Upper lobe of right lung (tissue), 1 donor: ENCODE data around the gene MPRIP. TPM values are rescaled to one million over a fixed set of nuclear protein-coding genes. Genes with fewer than 3 reads are reported as not detected.

Experiments
- ATAC-seq: fragments of 200-7000 bp; cut with Tn5 transposase; one replicate; pipeline ENCODE4 v1.9.1; 2020; ENCODE audit warnings: mild to moderate bottlenecking, moderate library complexity
- DNase-seq: peaks from one replicate; pipeline ENCODE4 v3.0.0-alpha.2; 2020
- H3K27ac ChIP-seq: fragments of 200-600 bp; one replicate; pipeline ENCODE4 v1.8.0; 2022
- H3K27me3 ChIP-seq: fragments of 200-600 bp; one replicate; pipeline ENCODE4 v1.8.0; 2022; ENCODE audit warnings: mild to moderate bottlenecking
- H3K36me3 ChIP-seq: fragments of 200-600 bp; one replicate; pipeline ENCODE4 v1.8.0; 2022
- H3K4me1 ChIP-seq: fragments of 200-600 bp; one replicate; pipeline ENCODE4 v1.8.0; 2022
- H3K4me3 ChIP-seq: fragments of 200-600 bp; one replicate; pipeline ENCODE4 v1.8.0; 2022; ENCODE audit warnings: mild to moderate bottlenecking
- H3K9me3 ChIP-seq: fragments of 200-600 bp; one replicate; pipeline ENCODE4 v1.8.0; 2022
- CTCF ChIP-seq: fragments of 200-600 bp; IDR thresholded peaks from one replicate; pipeline ENCODE4 v1.8.0; 2022; ENCODE audit warnings: antibody characterized with exemption
- intact Hi-C: fragments of 100-400 bp; cut with DNase I; formaldehyde crosslinking; loops from one replicate; pipeline ENCODE4 v1.11.0; 2022
- total RNA-seq: library from RNA; stranded (reverse); fragmentation: NEBNext Ultra II Directional; extraction: Animal tissue kit (Norgen Biotek cat#: 25700); gene quantifications from one replicate; pipeline ENCODE4 v1.2.1, GENCODE V29; 2021
- donor health status: DM: no; HTN: yes; CAD: no; lungs with severe emphysema.

MPRIP gene
- total RNA-seq, 1 donor from 2014 or later, result 333 TPM

- Histone ChIP-seq H3K27me3 (no peaks in the 10 kb centered on the region), H3K4me3 (no peak overlapping the region), H3K27ac (no peak overlapping the region), H3K36me3 (peaks cover 99% of the 10 kb centered on the region), H3K9me3 (no peaks in the 10 kb centered on the region), H3K4me1 (no peaks in the 10 kb centered on the region)
- ATAC-seq (no peak), DNase-seq (no peak)
- TF ChIP-seq CTCF, result no peak
- intact Hi-C loops, result no loop called here
These were observed 117.3 kb downstream of the MPRIP start for GRCh38 chr17:17159571-17159970.

GRCh38 chr17:17161121-17161520 lies 118.9 kb downstream of the MPRIP start:
- Histone ChIP-seq H3K27me3 (no peaks in the 10 kb centered on the region), H3K9me3 (no peaks in the 10 kb centered on the region), H3K4me1 (no peaks in the 10 kb centered on the region), H3K36me3 (peaks cover 99% of the 10 kb centered on the region), H3K27ac (no peak overlapping the region), H3K4me3 (no peak overlapping the region)
- TF ChIP-seq CTCF, result no peak
- intact Hi-C loops, result no loop called here
- DNase-seq (no peak), ATAC-seq (no peak)

GRCh38 chr17:17161759-17162158 lies 119.5 kb downstream of the MPRIP start:
- intact Hi-C loops, result no loop called here
- Histone ChIP-seq H3K36me3 (peaks cover 99% of the 10 kb centered on the region), H3K4me3 (no peak overlapping the region), H3K9me3 (no peaks in the 10 kb centered on the region), H3K27me3 (no peaks in the 10 kb centered on the region), H3K27ac (no peak overlapping the region), H3K4me1 (no peaks in the 10 kb centered on the region)
- DNase-seq (no peak), ATAC-seq (no peak)
- no peak for TF ChIP-seq CTCF

- no peaks in the 10 kb centered on the region for H3K9me3 ChIP-seq
- H3K36me3 ChIP-seq, result peaks cover 100% of the 10 kb centered on the region
- H3K27ac ChIP-seq, result no peak overlapping the region
- DNase-seq, result no peak
- TF ChIP-seq CTCF, result no peak
- no peaks in the 10 kb centered on the region for H3K27me3 ChIP-seq
- intact Hi-C loops, result no loop called here
- H3K4me3 ChIP-seq, result no peak overlapping the region
- no peak for ATAC-seq
- H3K4me1 ChIP-seq, result no peaks in the 10 kb centered on the region
These were observed 121.9 kb downstream of the MPRIP start for GRCh38 chr17:17164156-17164555.

- DNase-seq (no peak), ATAC-seq (no peak)
- Histone ChIP-seq H3K27me3 (no peaks in the 10 kb centered on the region), H3K4me1 (no peaks in the 10 kb centered on the region), H3K36me3 (peaks cover 95% of the 10 kb centered on the region), H3K9me3 (no peaks in the 10 kb centered on the region), H3K4me3 (no peak overlapping the region), H3K27ac (no peak overlapping the region)
- intact Hi-C loops, result no loop called here
- no peak for TF ChIP-seq CTCF
These were observed 122.4 kb downstream of the MPRIP start for GRCh38 chr17:17164676-17165075.

- no peak overlapping the region for H3K4me3 ChIP-seq
- DNase-seq, result no peak
- peaks cover 9% of the 10 kb centered on the region for H3K4me1 ChIP-seq
- intact Hi-C loops, result no loop called here
- no peaks in the 10 kb centered on the region for H3K9me3 ChIP-seq
- TF ChIP-seq CTCF, result no peak
- no peak overlapping the region for H3K27ac ChIP-seq
- no peaks in the 10 kb centered on the region for H3K27me3 ChIP-seq
- ATAC-seq, result no peak
- peaks cover 84% of the 10 kb centered on the region for H3K36me3 ChIP-seq
These were observed 123.5 kb downstream of the MPRIP start for GRCh38 chr17:17165666-17166308.
